HEK293 (cell line): Measurements from ENCODE around the gene LPP.
"Not testable (repeated sequence)": the region's sequence is repeated elsewhere in the genome, so short reads cannot be mapped to it uniquely, and the experiment has no call there.

Experiments
- CTCF ChIA-PET: fragments of 350-600 bp; formaldehyde crosslinking; extraction: SDS; loops from one replicate; lab custom pipeline; 2021; ENCODE audit warnings: antibody characterized with exemption; lab: Yijun Ruan, JAX
- POLR2A ChIA-PET: fragments of 300-600 bp; formaldehyde crosslinking; extraction: SDS; loops from one replicate; lab custom pipeline; 2020; ENCODE audit warnings: antibody characterized with exemption, inconsistent platforms; lab: Yijun Ruan, JAX
- H3K27ac ChIP-seq: fragments of 200-500 bp; sonication (Bioruptor generic); 2 replicates; pipeline ENCODE4 v1.5.1; 2014; ENCODE audit warnings: low read depth, low read length, control low read depth, inconsistent platforms; ENCODE audit errors: extremely low read depth
- H3K36me3 ChIP-seq, 2 experiments: fragments of 200-500 bp in 1 of 2; sonication (Bioruptor generic) in 1 of 2; 1 replicate in 1 of 2; 2 replicates in 1 of 2; pipeline ENCODE4 v1.5.1; 2014 to 2017; ENCODE audit warnings: inconsistent platforms in 2 of 2, low read length in 2 of 2; ENCODE audit not compliant: control insufficient read depth in 2 of 2, insufficient read depth in 1 of 2
- H3K4me1 ChIP-seq: fragments of 200-500 bp; sonication (Bioruptor generic); 2 replicates; pipeline ENCODE4 v1.5.1; 2014; ENCODE audit warnings: mild to moderate bottlenecking, low read length, inconsistent platforms; ENCODE audit not compliant: control insufficient read depth, insufficient read depth
- H3K4me3 ChIP-seq: 2 replicates; pipeline ENCODE4 v1.5.1; 2011; ENCODE audit warnings: low read depth, mild to moderate bottlenecking, control low read depth, low read length, moderate library complexity
- H3K9me3 ChIP-seq: fragments of 200-500 bp; sonication (Bioruptor generic); 2 replicates; pipeline ENCODE4 v1.5.1; 2014; ENCODE audit warnings: low read depth, low read length, inconsistent platforms; ENCODE audit not compliant: control insufficient read depth, insufficient read depth
- KLF9 ChIP-seq: fragments of 450-650 bp; formaldehyde crosslinking; IDR thresholded peaks from 2 replicates; pipeline ENCODE4 v1.5.1; 2016; ENCODE audit warnings: missing biosample characterization, missing genetic modification characterization, low read depth
- MZF1 ChIP-seq: fragments of 450-650 bp; formaldehyde crosslinking; IDR thresholded peaks from 2 replicates; pipeline ENCODE4 v1.5.1; 2017; ENCODE audit warnings: missing biosample characterization, missing genetic modification characterization, borderline replicate concordance
- PRDM1 ChIP-seq: fragments of 450-650 bp; formaldehyde crosslinking; IDR thresholded peaks from 2 replicates; pipeline ENCODE4; 2016; ENCODE audit warnings: missing biosample characterization, missing genetic modification characterization
- REST ChIP-seq: fragments of 450-650 bp; formaldehyde crosslinking; IDR thresholded peaks from 2 replicates; pipeline ENCODE4 v1.5.1; 2016; ENCODE audit warnings: missing biosample characterization, missing genetic modification characterization
- WT1 ChIP-seq: fragments of 450-650 bp; formaldehyde crosslinking; IDR thresholded peaks from 2 replicates; pipeline ENCODE4 v1.5.1; 2016; ENCODE audit warnings: missing biosample characterization, missing genetic modification characterization
- ZBTB10 ChIP-seq: fragments of 450-650 bp; formaldehyde crosslinking; IDR thresholded peaks from 2 replicates; pipeline ENCODE4 v1.5.1; 2016; ENCODE audit warnings: missing biosample characterization, missing genetic modification characterization
- ZFP37 ChIP-seq: fragments of 450-650 bp; formaldehyde crosslinking; IDR thresholded peaks from 2 replicates; pipeline ENCODE4 v1.5.1; 2016; ENCODE audit warnings: missing biosample characterization, missing genetic modification characterization
- ZIC2 ChIP-seq: fragments of 450-650 bp; formaldehyde crosslinking; IDR thresholded peaks from 2 replicates; pipeline ENCODE4 v1.5.1; 2016; ENCODE audit warnings: missing biosample characterization, missing genetic modification characterization
- ZNF146 ChIP-seq: fragments of 450-650 bp; formaldehyde crosslinking; IDR thresholded peaks from 2 replicates; pipeline ENCODE4 v1.5.1; 2016; ENCODE audit warnings: missing biosample characterization, missing genetic modification characterization
- ZNF223 ChIP-seq: fragments of 450-650 bp; formaldehyde crosslinking; IDR thresholded peaks from 2 replicates; pipeline ENCODE4 v1.5.1; 2016; ENCODE audit warnings: missing biosample characterization, missing genetic modification characterization
- ZNF24 ChIP-seq: fragments of 450-650 bp; formaldehyde crosslinking; IDR thresholded peaks from 2 replicates; pipeline ENCODE4 v1.5.1; 2016; ENCODE audit warnings: missing biosample characterization, missing genetic modification characterization
- ZNF514 ChIP-seq: fragments of 450-650 bp; formaldehyde crosslinking; IDR thresholded peaks from 2 replicates; pipeline ENCODE4 v1.5.1; 2016; ENCODE audit warnings: missing biosample characterization, missing genetic modification characterization
- ZNF518A ChIP-seq: fragments of 450-650 bp; formaldehyde crosslinking; conservative IDR thresholded peaks from 2 replicates; pipeline ENCODE4 v1.5.1; 2016; ENCODE audit warnings: low read depth, missing biosample characterization, missing genetic modification characterization
- ZNF610 ChIP-seq: fragments of 450-650 bp; formaldehyde crosslinking; IDR thresholded peaks from 2 replicates; pipeline ENCODE4 v1.5.1; 2016; ENCODE audit warnings: missing biosample characterization, missing genetic modification characterization, borderline replicate concordance
- ZNF830 ChIP-seq: fragments of 450-650 bp; IDR thresholded peaks from 2 replicates; pipeline ENCODE4 v1.5.0; 2018; ENCODE audit warnings: missing biosample characterization, missing genetic modification characterization, low read depth, mild to moderate bottlenecking, moderate library complexity
- ZXDB ChIP-seq: fragments of 450-650 bp; formaldehyde crosslinking; IDR thresholded peaks from 2 replicates; pipeline ENCODE4 v1.5.1; 2016; ENCODE audit warnings: missing biosample characterization, missing genetic modification characterization

Gene LPP

GRCh38 chr3:188445175-188445574, 291.2 kb downstream of the LPP start:
- H3K27ac ChIP-seq, CTCF ChIA-PET: not testable (repeated sequence)

GRCh38 chr3:188446014-188446413, 292.1 kb downstream of the LPP start:
- Histone ChIP-seq H3K27ac (no peak overlapping the region), H3K9me3 (no peaks in the 10 kb centered on the region), H3K4me3 (no peak overlapping the region), H3K36me3 (no peaks in the 10 kb centered on the region), H3K4me1 (no peaks in the 10 kb centered on the region)
- POLR2A ChIA-PET: no interaction called here
- TF ChIP-seq REST (tag by site-specific recombination) (no peak), PRDM1 (peak; percentile 27; the same call in 1 of the 2 replicates)
- CTCF ChIA-PET: no interaction called here

More at GRCh38 chr3:188445175-188445574, 291.2 kb downstream of the LPP start:
- H3K4me3 ChIP-seq, H3K4me1 ChIP-seq, H3K36me3 ChIP-seq, H3K9me3 ChIP-seq, POLR2A ChIA-PET: not testable (repeated sequence)
- TF ChIP-seq ZNF146: peak; percentile 95
- TF ChIP-seq, all 188 proteins: peak for 1; not testable (repeated sequence) for 187

- H3K27ac ChIP-seq: no peak overlapping the region
- TF ChIP-seq ZNF610 (tag by site-specific recombination) (no peak), ZNF24 (tag by site-specific recombination) (no peak), ZNF223 (no peak), ZNF514 (tag by site-specific recombination) (no peak), ZNF518A (tag by site-specific recombination) (no peak), REST (tag by site-specific recombination) (no peak), MZF1 (no peak), ZXDB (tag by site-specific recombination) (no peak), ZNF830 (tag by site-specific recombination) (no peak), WT1 (tag by site-specific recombination) (no peak), ZBTB10 (tag by site-specific recombination) (no peak), ZFP37 (tag by site-specific recombination) (no peak), KLF9 (no peak), ZIC2 (tag by site-specific recombination) (no peak)
- TF ChIP-seq, all 188 proteins: peak for 0
- POLR2A ChIA-PET: no interaction called here
- CTCF ChIA-PET: no interaction called here
- no peaks in the 10 kb centered on the region for H3K9me3 ChIP-seq
- H3K4me3 ChIP-seq: no peak overlapping the region
- H3K36me3 ChIP-seq: no peaks in the 10 kb centered on the region
- no peaks in the 10 kb centered on the region for H3K4me1 ChIP-seq
Observed at GRCh38 chr3:188446766-188447165, 292.8 kb downstream of the LPP start.
